ENCODE data around the gene PSMD1. TPM values are rescaled to one million over a fixed set of nuclear protein-coding genes. Genes with fewer than 3 reads are reported as not detected.

Gene PSMD1
- total RNA-seq, 1 experiment from 2014 or later: 245 TPM

- peaks cover 17% of the 10 kb centered on the region for H3K4me1 ChIP-seq (ENCODE audit: insufficient read depth, low read length, poor library complexity, severe bottlenecking)
- H3K27me3 ChIP-seq (replicated peaks; ENCODE audit: insufficient read depth, low read depth, low read length, poor library complexity): no peaks in the 10 kb centered on the region
- ChIA-PET POLR2A (ENCODE audit: low non-redundant PET) (no interaction called here), CTCF (no interaction called here)
- intact Hi-C loops (cut with micrococcal nuclease; ENCODE audit: unreplicated experiment): no loop called here
- peaks cover 24% of the 10 kb centered on the region for H3K36me3 ChIP-seq (ENCODE audit: insufficient read depth, low read length, poor library complexity, severe bottlenecking)
- TF ChIP-seq, protein P1, sequence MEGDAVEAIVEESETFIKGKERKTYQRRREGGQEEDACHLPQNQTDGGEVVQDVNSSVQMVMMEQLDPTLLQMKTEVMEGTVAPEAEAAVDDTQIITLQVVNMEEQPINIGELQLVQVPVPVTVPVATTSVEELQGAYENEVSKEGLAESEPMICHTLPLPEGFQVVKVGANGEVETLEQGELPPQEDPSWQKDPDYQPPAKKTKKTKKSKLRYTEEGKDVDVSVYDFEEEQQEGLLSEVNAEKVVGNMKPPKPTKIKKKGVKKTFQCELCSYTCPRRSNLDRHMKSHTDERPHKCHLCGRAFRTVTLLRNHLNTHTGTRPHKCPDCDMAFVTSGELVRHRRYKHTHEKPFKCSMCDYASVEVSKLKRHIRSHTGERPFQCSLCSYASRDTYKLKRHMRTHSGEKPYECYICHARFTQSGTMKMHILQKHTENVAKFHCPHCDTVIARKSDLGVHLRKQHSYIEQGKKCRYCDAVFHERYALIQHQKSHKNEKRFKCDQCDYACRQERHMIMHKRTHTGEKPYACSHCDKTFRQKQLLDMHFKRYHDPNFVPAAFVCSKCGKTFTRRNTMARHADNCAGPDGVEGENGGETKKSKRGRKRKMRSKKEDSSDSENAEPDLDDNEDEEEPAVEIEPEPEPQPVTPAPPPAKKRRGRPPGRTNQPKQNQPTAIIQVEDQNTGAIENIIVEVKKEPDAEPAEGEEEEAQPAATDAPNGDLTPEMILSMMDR (conservative IDR thresholded peaks at IDR 0.05; ENCODE audit: low read depth, low read length): no peak
- no peak for TF ChIP-seq EZH2 (IDR thresholded peaks at IDR 0.05; ENCODE audit: borderline replicate concordance, low read depth, low read length, poor library complexity, severe bottlenecking)
- H3K27ac ChIP-seq (ENCODE audit: low read depth, low read length, poor library complexity, severe bottlenecking): no peak overlapping the region
- BruUV-seq (replicated peaks): no TSS peak
- H3K4me3 ChIP-seq (ENCODE audit: low read depth, low read length, poor library complexity, severe bottlenecking): no peak overlapping the region
- no peak for DNase-seq (ENCODE audit: low spot score)
- H3K9me3 ChIP-seq (ENCODE audit: low read depth, low read length, poor library complexity, severe bottlenecking): no peaks in the 10 kb centered on the region
These were observed 56.8 kb downstream of the PSMD1 start for GRCh38 chr2:231113489-231113888.

- H3K9me3 ChIP-seq (ENCODE audit: low read depth, low read length, poor library complexity, severe bottlenecking): no peaks in the 10 kb centered on the region
- ChIA-PET POLR2A (ENCODE audit: low non-redundant PET) (no interaction called here), CTCF (interaction anchor here (0.9 kb wide), 1 partner anchor 12 kb away, joined by 3 read pairs; no protein-coding TSS in a partner anchor)
- no peak overlapping the region for H3K4me3 ChIP-seq (ENCODE audit: low read depth, low read length, poor library complexity, severe bottlenecking)
- DNase-seq (ENCODE audit: low spot score): no peak
- peaks cover 9% of the 10 kb centered on the region for H3K36me3 ChIP-seq (ENCODE audit: insufficient read depth, low read length, poor library complexity, severe bottlenecking)
- no peak overlapping the region for H3K27ac ChIP-seq (ENCODE audit: low read depth, low read length, poor library complexity, severe bottlenecking)
- intact Hi-C loops (cut with micrococcal nuclease; ENCODE audit: unreplicated experiment): no loop called here
- peaks cover 17% of the 10 kb centered on the region for H3K4me1 ChIP-seq (ENCODE audit: insufficient read depth, low read length, poor library complexity, severe bottlenecking)
- BruUV-seq (replicated peaks): no TSS peak
- TF ChIP-seq, protein P1 (conservative IDR thresholded peaks at IDR 0.05; ENCODE audit: low read depth, low read length): no peak
- no peak for TF ChIP-seq EZH2 (IDR thresholded peaks at IDR 0.05; ENCODE audit: borderline replicate concordance, low read depth, low read length, poor library complexity, severe bottlenecking)
- no peaks in the 10 kb centered on the region for H3K27me3 ChIP-seq (replicated peaks; ENCODE audit: insufficient read depth, low read depth, low read length, poor library complexity)
These were observed 59.0 kb downstream of the PSMD1 start for GRCh38 chr2:231115651-231116050.

- DNase-seq (ENCODE audit: low spot score): no peak
- Histone ChIP-seq H3K4me3 (ENCODE audit: low read depth, low read length, poor library complexity, severe bottlenecking) (no peak overlapping the region), H3K4me1 (ENCODE audit: insufficient read depth, low read length, poor library complexity, severe bottlenecking) (peaks cover 12% of the 10 kb centered on the region), H3K36me3 (ENCODE audit: insufficient read depth, low read length, poor library complexity, severe bottlenecking) (peaks cover 4% of the 10 kb centered on the region), H3K9me3 (ENCODE audit: low read depth, low read length, poor library complexity, severe bottlenecking) (no peaks in the 10 kb centered on the region), H3K27ac (ENCODE audit: low read depth, low read length, poor library complexity, severe bottlenecking) (no peak overlapping the region), H3K27me3 (replicated peaks; ENCODE audit: insufficient read depth, low read depth, low read length, poor library complexity) (no peaks in the 10 kb centered on the region)
- intact Hi-C loops (cut with micrococcal nuclease; ENCODE audit: unreplicated experiment): no loop called here
- BruUV-seq (replicated peaks): no TSS peak
- CTCF ChIA-PET: no interaction called here
- no peak for TF ChIP-seq EZH2 (IDR thresholded peaks at IDR 0.05; ENCODE audit: borderline replicate concordance, low read depth, low read length, poor library complexity, severe bottlenecking)
- TF ChIP-seq, protein P1 (conservative IDR thresholded peaks at IDR 0.05; ENCODE audit: low read depth, low read length): no peak
- POLR2A ChIA-PET (ENCODE audit: low non-redundant PET): no interaction called here
These were observed 60.5 kb downstream of the PSMD1 start for GRCh38 chr2:231117148-231117547.
